ENCODE data around the gene ATP5MC3.

- TF ChIP-seq CTCF (IDR thresholded peaks at IDR 0.05) (no peak), POLR2A (IDR thresholded peaks at IDR 0.05) (no peak)
Measured at GRCh38 chr2:175135862-175136261, 45.6 kb downstream of the ATP5MC3 start.

Measured in uterus (tissue), 2 donors.